Retinal pigment epithelial cell (primary cell): Measurements from ENCODE around the gene ANKS1B.

Source experiments
- DNase-seq: peaks from one replicate; pipeline ENCODE4 v3.0.0-alpha.2; 2010; ENCODE audit warnings: low read depth
- H3K4me3 ChIP-seq: 2 replicates; pipeline ENCODE4 v1.5.1; 2011; ENCODE audit warnings: mild to moderate bottlenecking, low read length, control low read depth, moderate library complexity
- CTCF ChIP-seq: conservative IDR thresholded peaks from 2 replicates; pipeline ENCODE4 v1.5.1; 2011; ENCODE audit warnings: low read depth, low read length, control low read depth, inconsistent platforms

ANKS1B gene

GRCh38 chr12:99154983-99155336 is 829.8 kb downstream of the ANKS1B start:
- TF ChIP-seq CTCF, result no peak
- no peak for DNase-seq
- no peak overlapping the region for H3K4me3 ChIP-seq

GRCh38 chr12:99154216-99154982 is 830.3 kb downstream of the ANKS1B start:
- DNase-seq, result no peak
- TF ChIP-seq CTCF, result no peak
- no peak overlapping the region for H3K4me3 ChIP-seq

GRCh38 chr12:99153293-99153692 is 831.4 kb downstream of the ANKS1B start:
- no peak for TF ChIP-seq CTCF
- H3K4me3 ChIP-seq, result no peak overlapping the region
- no peak for DNase-seq

- H3K4me3 ChIP-seq, result no peak overlapping the region
- no peak for TF ChIP-seq CTCF
- no peak for DNase-seq
These were observed 832.4 kb downstream of the ANKS1B start for GRCh38 chr12:99152337-99152736.

- H3K4me3 ChIP-seq, result no peak overlapping the region
- TF ChIP-seq CTCF, result no peak
- no peak for DNase-seq
These were observed 833.0 kb downstream of the ANKS1B start for GRCh38 chr12:99151744-99152143.

GRCh38 chr12:99147130-99147529 is 837.6 kb downstream of the ANKS1B start:
- no peak for TF ChIP-seq CTCF
- no peak overlapping the region for H3K4me3 ChIP-seq
- no peak for DNase-seq

- no peak for TF ChIP-seq CTCF
- no peak overlapping the region for H3K4me3 ChIP-seq
- DNase-seq, result no peak
These were observed 838.0 kb downstream of the ANKS1B start for GRCh38 chr12:99146730-99147129.
